Kidney (tissue), 14 donors: ENCODE data around the gene DBN1. TPM values are rescaled to one million over a fixed set of nuclear protein-coding genes. Genes with fewer than 3 reads are reported as not detected.

Experiments
- DNase-seq, 5 donors: peaks; one replicate each; pipeline ENCODE4 v3.0.0-alpha.2; 2013 to 2020
- FAIRE-seq: peaks from 2 replicates; lab custom pipeline; 2012; peaks lifted over from hg19 to GRCh38; lab: Jason Lieb, UNC
- H3K27ac ChIP-seq, 2 donors: one replicate each; pipeline ENCODE4 v1.7.0; 2013; ENCODE audit warnings: low read depth in 2 of 2, low read length in 2 of 2, inconsistent platforms in 1 of 2
- H3K27me3 ChIP-seq: one replicate; pipeline ENCODE4 v1.7.1; 2013; ENCODE audit warnings: low read length, inconsistent platforms; ENCODE audit not compliant: control insufficient read depth, insufficient read depth
- H3K36me3 ChIP-seq, 3 donors: one replicate each; pipeline versions ENCODE4 v1.7.0 to v1.7.1; 2013; ENCODE audit warnings: low read length in 3 of 3, control low read depth in 1 of 3, inconsistent platforms in 1 of 3; ENCODE audit not compliant: insufficient read depth in 3 of 3, control insufficient read depth in 2 of 3
- H3K4me1 ChIP-seq, 3 donors: one replicate each; pipeline versions ENCODE4 v1.7.0 to v1.7.1; 2013; ENCODE audit warnings: low read length in 3 of 3, inconsistent platforms in 1 of 3, low read depth in 1 of 3; ENCODE audit not compliant: control insufficient read depth in 2 of 3, insufficient read depth in 2 of 3
- H3K4me3 ChIP-seq, 3 donors: one replicate each; pipeline versions ENCODE4 v1.7.0 to v1.8.1; 2013; ENCODE audit warnings: low read length in 3 of 3, control low read depth in 1 of 3, inconsistent platforms in 1 of 3
- H3K9ac ChIP-seq, 3 donors: one replicate each; pipeline versions ENCODE4 v1.7.0 to v1.7.1; 2013; ENCODE audit warnings: low read length in 3 of 3, control low read depth in 1 of 3, inconsistent platforms in 1 of 3
- H3K9me3 ChIP-seq, 3 donors: one replicate each; pipeline versions ENCODE4 v1.7.0 to v1.7.1; 2013; ENCODE audit warnings: low read length in 3 of 3, control low read depth in 1 of 3, inconsistent platforms in 1 of 3; ENCODE audit not compliant: control insufficient read depth in 2 of 3, insufficient read depth in 1 of 3
- CTCF ChIP-seq: IDR thresholded peaks from 3 replicates; pipeline ENCODE4 v1.5.1; 2012; ENCODE audit warnings: mild to moderate bottlenecking, moderate library complexity, borderline replicate concordance; ENCODE audit not compliant: insufficient read depth; ENCODE audit errors: extremely low read depth
- intact Hi-C: fragments of 100-400 bp; cut with DNase I; formaldehyde crosslinking; loops from one replicate; pipeline ENCODE4 v1.11.1; 2022
- polyA plus RNA-seq: library from polyadenylated mRNA; stranded (reverse); fragments of 350-450 nt; fragmentation: Illumina TruSeq; extraction: RNeasy Lipid Tissue Mini Kit (QIAGEN cat#74804); gene quantifications from one replicate; pipeline ENCODE4 v1.2.3, GENCODE V29; 2014; ENCODE audit warnings: low read depth, low replicate concordance; ENCODE audit not compliant: insufficient read depth
- total RNA-seq: library from RNA; stranded (reverse); fragmentation: NEBNext Ultra II Directional; extraction: Animal tissue kit (Norgen Biotek cat#: 25700); gene quantifications from one replicate; pipeline ENCODE4 v1.2.1, GENCODE V29; 2021
- donor health status: control.
- donor health status: control.
- donor health status: control.
- donor health status: control.
- donor health status: control.
- donor health status: DM: yes; HTN: yes; CAD: no.
- donor health status: Normal renal cell carcinoma (clear cell type).

The DBN1 gene
- total and polyA plus RNA-seq, 2 donors from 2014 or later: 56.5 to 64.2 TPM

- DNase-seq: peak in 2 of 5 donors; percentile 71 to 87
- intact Hi-C loops: loop anchor here (5.0 kb wide), 1 partner anchor 47 kb away; the partner anchor contains the start of gene F12
- no peaks in the 10 kb centered on the region for H3K27me3 ChIP-seq
- H3K9me3 ChIP-seq: no peaks in the 10 kb centered on the region
- peak overlapping the region in 1 of 2 donors; percentile 11 for H3K27ac ChIP-seq
- no peaks in the 10 kb centered on the region for H3K36me3 ChIP-seq
- H3K9ac ChIP-seq: peak overlapping the region in 1 of 3 donors; percentile 25
- FAIRE-seq: no peak
- peaks cover 0 to 13% (median 0%) of the 10 kb centered on the region in 3 donors for H3K4me1 ChIP-seq
- TF ChIP-seq CTCF: no peak
- H3K4me3 ChIP-seq: peak overlapping the region in 2 of 3 donors; percentile 11 to 46
Observed at GRCh38 chr5:177453852-177454396, 19.5 kb downstream of the DBN1 start.

GRCh38 chr5:177452688-177453638 lies 20.5 kb downstream of the DBN1 start:
- Histone ChIP-seq H3K9me3 (no peaks in the 10 kb centered on the region), H3K4me1 (peaks cover 0 to 14% (median 0%) of the 10 kb centered on the region in 3 donors), H3K27me3 (no peaks in the 10 kb centered on the region), H3K36me3 (no peaks in the 10 kb centered on the region), H3K4me3 (no peak overlapping the region), H3K9ac (no peak overlapping the region), H3K27ac (no peak overlapping the region)
- FAIRE-seq (no peak), DNase-seq (no peak)
- intact Hi-C loops: loop anchor here (5.0 kb wide), 1 partner anchor 46 kb away; the partner anchor contains the start of gene F12
- no peak for TF ChIP-seq CTCF

- no peak for DNase-seq
- no peak overlapping the region for H3K9ac ChIP-seq
- intact Hi-C loops: loop anchor here (5.0 kb wide), 1 partner anchor 44 kb away; the partner anchor contains the start of gene F12
- H3K27ac ChIP-seq: no peak overlapping the region
- FAIRE-seq: no peak
- no peak for TF ChIP-seq CTCF
- H3K4me3 ChIP-seq: no peak overlapping the region
- H3K9me3 ChIP-seq: no peaks in the 10 kb centered on the region
- H3K27me3 ChIP-seq: no peaks in the 10 kb centered on the region
- no peaks in the 10 kb centered on the region for H3K36me3 ChIP-seq
- peaks cover 0 to 24% (median 6%) of the 10 kb centered on the region in 3 donors for H3K4me1 ChIP-seq
Observed at GRCh38 chr5:177450667-177451424, 22.6 kb downstream of the DBN1 start.
